Calu3 (cell line): ENCODE measurements around the gene CHPT1. TPM values are rescaled to one million over a fixed set of nuclear protein-coding genes. Genes with fewer than 3 reads are reported as not detected.

Experiments used
- BruUV-seq: library from RNA; stranded (reverse); fragments of 400-500 nt; replicated peaks from 2 replicates; lab custom pipeline; 2021; lab: Mats Ljungman, UMichigan
- CTCF ChIA-PET: fragments of 300-600 bp; sonication (Branson Sonifier 250); formaldehyde crosslinking; loops from one replicate; lab custom pipeline; 2022; ENCODE audit warnings: antibody characterized with exemption; lab: Charles Lee
- DNase-seq: peaks from one replicate; pipeline ENCODE4 v3.0.0; 2022
- H3K27ac Mint-ChIP-seq: one replicate; pipeline ENCODE4 v1.8.0; 2022; ENCODE audit warnings: mixed read lengths; ENCODE audit not compliant: unreplicated experiment
- H3K27me3 Mint-ChIP-seq: one replicate; pipeline ENCODE4 v1.8.0; 2022; ENCODE audit warnings: mixed read lengths; ENCODE audit not compliant: unreplicated experiment
- H3K36me3 Mint-ChIP-seq: one replicate; pipeline ENCODE4 v1.8.0; 2022; ENCODE audit warnings: mild to moderate bottlenecking, moderate library complexity, mixed read lengths; ENCODE audit not compliant: insufficient read depth, unreplicated experiment
- H3K4me1 Mint-ChIP-seq: one replicate; pipeline ENCODE4 v1.8.0; 2022; ENCODE audit warnings: mild to moderate bottlenecking, low read depth, mixed read lengths; ENCODE audit not compliant: unreplicated experiment
- H3K4me3 Mint-ChIP-seq: one replicate; pipeline ENCODE4 v1.8.0; 2022; ENCODE audit warnings: mild to moderate bottlenecking, low read depth, moderate library complexity, mixed read lengths; ENCODE audit not compliant: unreplicated experiment
- H3K9me3 Mint-ChIP-seq: one replicate; pipeline ENCODE4 v1.8.0; 2022; ENCODE audit warnings: low read depth, mixed read lengths; ENCODE audit not compliant: unreplicated experiment
- intact Hi-C: fragments of 100-400 bp; cut with micrococcal nuclease; formaldehyde crosslinking; loops from one replicate; pipeline ENCODE4 v1.10.0; 2022; ENCODE audit not compliant: unreplicated experiment
- total RNA-seq: library from RNA; stranded (reverse); gene quantifications from 2 replicates; pipeline ENCODE4 v1.2.3, GENCODE V29; 2022
- TF ChIP-seq, protein P1 (sequence below): fragments of 200-600 bp; IDR thresholded peaks from one replicate; pipeline ENCODE4 v1.8.0; 2022; ENCODE audit warnings: antibody characterized with exemption; ENCODE audit not compliant: unreplicated experiment

Gene CHPT1
- total RNA-seq, 1 experiment from 2014 or later, result 49.2 TPM

DNA sequence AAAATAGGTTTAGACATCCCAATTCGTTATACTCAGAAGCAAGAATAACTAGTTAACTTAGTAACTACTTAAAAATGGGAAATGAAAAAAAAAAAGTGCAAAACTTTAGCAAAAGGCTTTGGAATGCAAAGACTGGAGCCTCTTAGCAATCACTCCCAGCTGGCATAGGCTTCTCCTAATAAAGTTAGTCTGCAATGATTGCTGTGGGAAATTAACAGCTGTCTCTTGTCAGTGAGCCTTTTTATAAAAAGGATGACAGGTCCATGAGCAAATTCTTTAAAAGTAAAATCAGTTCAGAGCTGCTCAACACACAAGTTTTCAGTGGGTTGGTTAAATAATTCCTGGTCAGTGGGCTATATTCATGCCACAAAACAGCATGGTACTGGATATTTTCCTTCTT, 49.2 kb downstream of the CHPT1 start:
- Mint-ChIP-seq H3K9me3 (no peaks in the 10 kb centered on the region), H3K27me3 (no peaks in the 10 kb centered on the region), H3K4me3 (no peak overlapping the region), H3K27ac (no peak overlapping the region), H3K36me3 (peaks cover 17% of the 10 kb centered on the region), H3K4me1 (no peaks in the 10 kb centered on the region)
- CTCF ChIA-PET, result no interaction called here
- TF ChIP-seq, protein P1, sequence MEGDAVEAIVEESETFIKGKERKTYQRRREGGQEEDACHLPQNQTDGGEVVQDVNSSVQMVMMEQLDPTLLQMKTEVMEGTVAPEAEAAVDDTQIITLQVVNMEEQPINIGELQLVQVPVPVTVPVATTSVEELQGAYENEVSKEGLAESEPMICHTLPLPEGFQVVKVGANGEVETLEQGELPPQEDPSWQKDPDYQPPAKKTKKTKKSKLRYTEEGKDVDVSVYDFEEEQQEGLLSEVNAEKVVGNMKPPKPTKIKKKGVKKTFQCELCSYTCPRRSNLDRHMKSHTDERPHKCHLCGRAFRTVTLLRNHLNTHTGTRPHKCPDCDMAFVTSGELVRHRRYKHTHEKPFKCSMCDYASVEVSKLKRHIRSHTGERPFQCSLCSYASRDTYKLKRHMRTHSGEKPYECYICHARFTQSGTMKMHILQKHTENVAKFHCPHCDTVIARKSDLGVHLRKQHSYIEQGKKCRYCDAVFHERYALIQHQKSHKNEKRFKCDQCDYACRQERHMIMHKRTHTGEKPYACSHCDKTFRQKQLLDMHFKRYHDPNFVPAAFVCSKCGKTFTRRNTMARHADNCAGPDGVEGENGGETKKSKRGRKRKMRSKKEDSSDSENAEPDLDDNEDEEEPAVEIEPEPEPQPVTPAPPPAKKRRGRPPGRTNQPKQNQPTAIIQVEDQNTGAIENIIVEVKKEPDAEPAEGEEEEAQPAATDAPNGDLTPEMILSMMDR, result no peak
- BruUV-seq, result no TSS peak
- no peak for DNase-seq
- intact Hi-C loops, result no loop called here

DNA sequence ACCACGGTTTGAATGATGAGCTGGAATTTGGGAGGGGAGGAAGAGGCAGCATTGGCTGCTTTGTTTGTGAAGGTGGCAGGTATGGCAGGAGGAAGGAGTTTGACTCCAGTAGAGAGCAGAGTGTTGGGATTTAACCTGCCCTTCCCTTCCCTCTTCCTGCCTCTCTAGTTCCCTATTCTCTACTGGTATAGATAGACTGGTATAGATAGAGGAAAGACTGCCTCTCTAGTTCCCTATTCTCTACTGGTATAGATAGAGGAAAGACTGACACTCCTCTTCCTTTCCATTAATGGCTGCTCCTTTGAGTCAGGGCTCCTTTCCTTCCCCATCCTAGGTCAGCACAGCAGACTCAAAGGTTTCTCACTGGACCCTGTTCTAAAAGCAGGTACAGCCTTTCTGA, 50.3 kb downstream of the CHPT1 start:
- H3K9me3 Mint-ChIP-seq, result no peaks in the 10 kb centered on the region
- no peak for DNase-seq
- no peak overlapping the region for H3K27ac Mint-ChIP-seq
- no TSS peak for BruUV-seq
- H3K27me3 Mint-ChIP-seq, result no peaks in the 10 kb centered on the region
- H3K4me3 Mint-ChIP-seq, result no peak overlapping the region
- H3K36me3 Mint-ChIP-seq, result peaks cover 20% of the 10 kb centered on the region
- intact Hi-C loops, result no loop called here
- TF ChIP-seq, protein P1, result no peak
- CTCF ChIA-PET, result no interaction called here
- H3K4me1 Mint-ChIP-seq, result no peaks in the 10 kb centered on the region

- intact Hi-C loops, result no loop called here
- no peak overlapping the region for H3K27ac Mint-ChIP-seq
- no peaks in the 10 kb centered on the region for H3K9me3 Mint-ChIP-seq
- CTCF ChIA-PET, result no interaction called here
- no peaks in the 10 kb centered on the region for H3K4me1 Mint-ChIP-seq
- BruUV-seq, result no TSS peak
- peaks cover 20% of the 10 kb centered on the region for H3K36me3 Mint-ChIP-seq
- H3K4me3 Mint-ChIP-seq, result no peak overlapping the region
- no peaks in the 10 kb centered on the region for H3K27me3 Mint-ChIP-seq
- TF ChIP-seq, protein P1, result no peak
- DNase-seq, result no peak
These were observed 51.5 kb downstream of the CHPT1 start for GRCh38 chr12:101748907-101749306.

GRCh38 chr12:101749657-101750056, 52.2 kb downstream of the CHPT1 start:
- peaks cover 18% of the 10 kb centered on the region for H3K36me3 Mint-ChIP-seq
- no peak for DNase-seq
- intact Hi-C loops, result no loop called here
- H3K4me3 Mint-ChIP-seq, result no peak overlapping the region
- H3K4me1 Mint-ChIP-seq, result no peaks in the 10 kb centered on the region
- no peaks in the 10 kb centered on the region for H3K9me3 Mint-ChIP-seq
- H3K27me3 Mint-ChIP-seq, result no peaks in the 10 kb centered on the region
- no TSS peak for BruUV-seq
- CTCF ChIA-PET, result no interaction called here
- no peak overlapping the region for H3K27ac Mint-ChIP-seq
- TF ChIP-seq, protein P1, result no peak
